GM23338 (cell line): ENCODE data around the gene MVP. TPM values are rescaled to one million over a fixed set of nuclear protein-coding genes. Genes with fewer than 3 reads are reported as not detected.

Experiments
- ATAC-seq: fragments of 200-7000 bp; cut with Tn5 transposase; 3 replicates; pipeline ENCODE4 v1.9.1; 2020
- DNase-seq: peaks from one replicate; pipeline ENCODE4 v3.0.0-alpha.2; 2015; ENCODE audit warnings: low spot score
- H2AFZ ChIP-seq: fragments of 200-600 bp; sonication (generic); 2 replicates; pipeline ENCODE4 v1.8.0; 2016; ENCODE audit warnings: antibody characterized with exemption, mild to moderate bottlenecking, moderate library complexity
- H3F3A ChIP-seq: fragments of 200-600 bp; sonication (generic); replicated peaks from 2 replicates; pipeline ENCODE4 v1.8.0; 2017; ENCODE audit warnings: antibody characterized with exemption, mixed run types, low read depth
- H3K27ac ChIP-seq: fragments of 200-600 bp; sonication (generic); 2 replicates; pipeline ENCODE4 v1.6.1; 2016; ENCODE audit warnings: low read depth
- H3K27me3 ChIP-seq: fragments of 200-600 bp; sonication (generic); 2 replicates; pipeline ENCODE4 v1.8.0; 2016; ENCODE audit warnings: mild to moderate bottlenecking, mixed run types, moderate library complexity; ENCODE audit not compliant: insufficient read depth
- H3K36me3 ChIP-seq: fragments of 200-600 bp; sonication (generic); 2 replicates; pipeline ENCODE4 v1.8.0; 2016; ENCODE audit warnings: mild to moderate bottlenecking; ENCODE audit not compliant: insufficient read depth
- H3K4me1 ChIP-seq: fragments of 200-600 bp; sonication (generic); 2 replicates; pipeline ENCODE4 v1.8.0; 2016; ENCODE audit warnings: mild to moderate bottlenecking, moderate library complexity; ENCODE audit not compliant: insufficient read depth
- H3K4me2 ChIP-seq: fragments of 200-600 bp; sonication (generic); 2 replicates; pipeline ENCODE4 v1.7.1; 2017; ENCODE audit warnings: mixed run types
- H3K4me3 ChIP-seq: fragments of 200-600 bp; sonication (generic); 2 replicates; pipeline ENCODE4 v1.6.1; 2016; ENCODE audit warnings: mixed run types
- H3K79me2 ChIP-seq: fragments of 200-600 bp; sonication (generic); replicated peaks from 2 replicates; pipeline ENCODE4 v1.8.0; 2017; ENCODE audit warnings: mild to moderate bottlenecking; ENCODE audit not compliant: insufficient read depth
- H3K9me2 ChIP-seq: fragments of 200-600 bp; sonication (generic); 2 replicates; pipeline ENCODE4 v1.8.0; 2017; ENCODE audit not compliant: insufficient read depth
- H4K20me1 ChIP-seq: fragments of 200-600 bp; sonication (generic); replicated peaks from 2 replicates; pipeline ENCODE4 v1.8.0; 2017; ENCODE audit warnings: mild to moderate bottlenecking; ENCODE audit not compliant: insufficient read depth
- H3K27ac Mint-ChIP-seq: 2 replicates; pipeline ENCODE4 v1.8.0; 2020; ENCODE audit warnings: inconsistent platforms, mild to moderate bottlenecking, moderate library complexity, mixed read lengths
- H3K27me3 Mint-ChIP-seq: 3 replicates; pipeline ENCODE4 v1.8.0; 2022; ENCODE audit warnings: low read depth, mild to moderate bottlenecking, moderate library complexity, mixed read lengths, inconsistent platforms; ENCODE audit not compliant: insufficient read depth, poor library complexity
- H3K36me3 Mint-ChIP-seq: 3 replicates; pipeline ENCODE4 v1.8.0; 2021; ENCODE audit warnings: low read depth, mild to moderate bottlenecking, inconsistent platforms, moderate library complexity, mixed read lengths
- H3K4me1 Mint-ChIP-seq: 3 replicates; pipeline ENCODE4 v1.8.0; 2020; ENCODE audit warnings: mild to moderate bottlenecking, inconsistent platforms, mixed read lengths
- H3K4me3 Mint-ChIP-seq: 3 replicates; pipeline ENCODE4 v1.8.0; 2021; ENCODE audit warnings: moderate library complexity, mild to moderate bottlenecking, inconsistent platforms, mixed read lengths
- H3K9me3 Mint-ChIP-seq: 3 replicates; pipeline ENCODE4 v1.8.0; 2020; ENCODE audit warnings: moderate library complexity, mild to moderate bottlenecking, inconsistent platforms, mixed read lengths
- CREB1 ChIP-seq: fragments of 250-450 bp; sonication (Bioruptor Pico); IDR thresholded peaks from 2 replicates; pipeline ENCODE4 v1.5.0; 2020; ENCODE audit warnings: low read depth, mild to moderate bottlenecking, moderate library complexity
- ETS1 ChIP-seq: IDR thresholded peaks from 2 replicates; pipeline ENCODE4 v1.6.1; 2016; ENCODE audit warnings: antibody characterized with exemption
- EZH2phosphoT487 ChIP-seq: fragments of 200-600 bp; sonication (generic); IDR thresholded peaks from one replicate; pipeline ENCODE4 v1.8.1; 2018; ENCODE audit warnings: antibody characterized with exemption; ENCODE audit not compliant: unreplicated experiment
- POLR2AphosphoS5 ChIP-seq: IDR thresholded peaks from 2 replicates; pipeline ENCODE4 v1.6.1; 2016; ENCODE audit warnings: antibody characterized with exemption, low read depth
- ZNF462 ChIP-seq: fragments of 250-450 bp; sonication (Bioruptor Pico); IDR thresholded peaks from 2 replicates; pipeline ENCODE4 v1.5.0; 2020; ENCODE audit warnings: mild to moderate bottlenecking, moderate library complexity
- polyA plus RNA-seq: library from polyadenylated mRNA; unstranded; fragments of >200 nt; fragmentation: Nextera tagmentation; extraction: Ambion mirVana; gene quantifications from 2 replicates; pipeline ENCODE4 v1.2.1, GENCODE V29; 2016
- total RNA-seq: library from RNA; depleted of rRNA; stranded (reverse); fragments of >200 nt; shearing (Covaris generic); gene quantifications from 2 replicates; pipeline ENCODE4 v1.2.3, GENCODE V29; 2014

MVP gene
- total and polyA plus RNA-seq, 2 experiments from 2014 or later: 1.4 to 3.7 TPM

GRCh38 chr16:29815793-29816693 is 4.2 kb upstream of the MVP start, which contains the start of gene PAGR1 (continued):
- TF ChIP-seq ZNF462 (CRISPR knock-in tag): no peak
- peak; percentile 88 for TF ChIP-seq POLR2AphosphoS5
- TF ChIP-seq EZH2phosphoT487: no peak
- TF ChIP-seq ETS1: peak; percentile 79

GRCh38 chr16:29816694-29817441 is 3.4 kb upstream of the MVP start:
- Histone ChIP-seq H3K9me2 (no peaks in the 10 kb centered on the region), H3K4me3 (peak overlapping the region; percentile 100), H3F3A (peaks cover 25% of the 10 kb centered on the region; the same call in 1 of the 2 replicates), H3K79me2 (peaks cover 23% of the 10 kb centered on the region), H2AFZ (peak overlapping the region; percentile 97), H3K4me2 (peak overlapping the region; percentile 98), H3K36me3 (peaks cover 13% of the 10 kb centered on the region), H3K27ac (peak overlapping the region; percentile 78), H4K20me1 (0 out of 2 replicates have a peak, but pooled peaks cover 5% of the 10 kb centered on the region), H3K4me1 (peaks cover 45% of the 10 kb centered on the region), H3K27me3 (no peaks in the 10 kb centered on the region)
- peak overlapping the region; percentile 97 for H3K27ac Mint-ChIP-seq
- peaks cover 4% of the 10 kb centered on the region; the same call in 1 of the 3 replicates for H3K9me3 Mint-ChIP-seq
- DNase-seq (peak; percentile 80), ATAC-seq (peak; percentile 19)
- H3K36me3 Mint-ChIP-seq: peaks cover 35% of the 10 kb centered on the region
- H3K4me1 Mint-ChIP-seq: peaks cover 52% of the 10 kb centered on the region
- peaks cover 23% of the 10 kb centered on the region for H3K27me3 Mint-ChIP-seq
- H3K4me3 Mint-ChIP-seq: peak overlapping the region; percentile 96
- TF ChIP-seq EZH2phosphoT487 (no peak), POLR2AphosphoS5 (peak; percentile 40), CREB1 (CRISPR knock-in tag) (no peak)
